GM23338 (cell line): ENCODE results near the gene DIP2C. TPM values are rescaled to one million over a fixed set of nuclear protein-coding genes. Genes with fewer than 3 reads are reported as not detected.

Experiments used
- ATAC-seq: fragments of 200-7000 bp; cut with Tn5 transposase; 3 replicates; pipeline ENCODE4 v1.9.1; 2020
- DNase-seq: peaks from one replicate; pipeline ENCODE4 v3.0.0-alpha.2; 2015; ENCODE audit warnings: low spot score
- H2AFZ ChIP-seq: fragments of 200-600 bp; sonication (generic); 2 replicates; pipeline ENCODE4 v1.8.0; 2016; ENCODE audit warnings: antibody characterized with exemption, mild to moderate bottlenecking, moderate library complexity
- H3F3A ChIP-seq: fragments of 200-600 bp; sonication (generic); replicated peaks from 2 replicates; pipeline ENCODE4 v1.8.0; 2017; ENCODE audit warnings: antibody characterized with exemption, mixed run types, low read depth
- H3K27ac ChIP-seq: fragments of 200-600 bp; sonication (generic); 2 replicates; pipeline ENCODE4 v1.6.1; 2016; ENCODE audit warnings: low read depth
- H3K27me3 ChIP-seq: fragments of 200-600 bp; sonication (generic); 2 replicates; pipeline ENCODE4 v1.8.0; 2016; ENCODE audit warnings: mild to moderate bottlenecking, mixed run types, moderate library complexity; ENCODE audit not compliant: insufficient read depth
- H3K36me3 ChIP-seq: fragments of 200-600 bp; sonication (generic); 2 replicates; pipeline ENCODE4 v1.8.0; 2016; ENCODE audit warnings: mild to moderate bottlenecking; ENCODE audit not compliant: insufficient read depth
- H3K4me1 ChIP-seq: fragments of 200-600 bp; sonication (generic); 2 replicates; pipeline ENCODE4 v1.8.0; 2016; ENCODE audit warnings: mild to moderate bottlenecking, moderate library complexity; ENCODE audit not compliant: insufficient read depth
- H3K4me2 ChIP-seq: fragments of 200-600 bp; sonication (generic); 2 replicates; pipeline ENCODE4 v1.7.1; 2017; ENCODE audit warnings: mixed run types
- H3K4me3 ChIP-seq: fragments of 200-600 bp; sonication (generic); 2 replicates; pipeline ENCODE4 v1.6.1; 2016; ENCODE audit warnings: mixed run types
- H3K79me2 ChIP-seq: fragments of 200-600 bp; sonication (generic); replicated peaks from 2 replicates; pipeline ENCODE4 v1.8.0; 2017; ENCODE audit warnings: mild to moderate bottlenecking; ENCODE audit not compliant: insufficient read depth
- H3K9me2 ChIP-seq: fragments of 200-600 bp; sonication (generic); 2 replicates; pipeline ENCODE4 v1.8.0; 2017; ENCODE audit not compliant: insufficient read depth
- H4K20me1 ChIP-seq: fragments of 200-600 bp; sonication (generic); replicated peaks from 2 replicates; pipeline ENCODE4 v1.8.0; 2017; ENCODE audit warnings: mild to moderate bottlenecking; ENCODE audit not compliant: insufficient read depth
- H3K27ac Mint-ChIP-seq: 2 replicates; pipeline ENCODE4 v1.8.0; 2020; ENCODE audit warnings: inconsistent platforms, mild to moderate bottlenecking, moderate library complexity, mixed read lengths
- H3K27me3 Mint-ChIP-seq: 3 replicates; pipeline ENCODE4 v1.8.0; 2022; ENCODE audit warnings: low read depth, mild to moderate bottlenecking, moderate library complexity, mixed read lengths, inconsistent platforms; ENCODE audit not compliant: insufficient read depth, poor library complexity
- H3K36me3 Mint-ChIP-seq: 3 replicates; pipeline ENCODE4 v1.8.0; 2021; ENCODE audit warnings: low read depth, mild to moderate bottlenecking, inconsistent platforms, moderate library complexity, mixed read lengths
- H3K4me1 Mint-ChIP-seq: 3 replicates; pipeline ENCODE4 v1.8.0; 2020; ENCODE audit warnings: mild to moderate bottlenecking, inconsistent platforms, mixed read lengths
- H3K4me3 Mint-ChIP-seq: 3 replicates; pipeline ENCODE4 v1.8.0; 2021; ENCODE audit warnings: moderate library complexity, mild to moderate bottlenecking, inconsistent platforms, mixed read lengths
- H3K9me3 Mint-ChIP-seq: 3 replicates; pipeline ENCODE4 v1.8.0; 2020; ENCODE audit warnings: moderate library complexity, mild to moderate bottlenecking, inconsistent platforms, mixed read lengths
- EZH2 ChIP-seq: fragments of 200-600 bp; sonication (generic); IDR thresholded peaks from one replicate; pipeline ENCODE4 v1.8.0; 2017; ENCODE audit warnings: antibody characterized with exemption, mild to moderate bottlenecking, low read depth; ENCODE audit not compliant: unreplicated experiment
- EZH2phosphoT487 ChIP-seq: fragments of 200-600 bp; sonication (generic); IDR thresholded peaks from one replicate; pipeline ENCODE4 v1.8.1; 2018; ENCODE audit warnings: antibody characterized with exemption; ENCODE audit not compliant: unreplicated experiment
- JUNB ChIP-seq: IDR thresholded peaks from one replicate; pipeline ENCODE4 v1.6.1; 2016; ENCODE audit warnings: antibody characterized with exemption; ENCODE audit not compliant: unreplicated experiment
- NANOG ChIP-seq: IDR thresholded peaks from 2 replicates; pipeline ENCODE4 v1.6.1; 2016; ENCODE audit warnings: antibody characterized with exemption, borderline replicate concordance
- POLR2AphosphoS5 ChIP-seq: IDR thresholded peaks from 2 replicates; pipeline ENCODE4 v1.6.1; 2016; ENCODE audit warnings: antibody characterized with exemption, low read depth
- polyA plus RNA-seq: library from polyadenylated mRNA; unstranded; fragments of >200 nt; fragmentation: Nextera tagmentation; extraction: Ambion mirVana; gene quantifications from 2 replicates; pipeline ENCODE4 v1.2.1, GENCODE V29; 2016
- total RNA-seq: library from RNA; depleted of rRNA; stranded (reverse); fragments of >200 nt; shearing (Covaris generic); gene quantifications from 2 replicates; pipeline ENCODE4 v1.2.3, GENCODE V29; 2014
- TF ChIP-seq, protein P1 (sequence below): IDR thresholded peaks from 2 replicates; pipeline ENCODE4 v1.6.1; 2016; ENCODE audit warnings: antibody characterized with exemption
- TF ChIP-seq, protein P2 (sequence below): fragments of 250-450 bp; sonication (Bioruptor Pico); IDR thresholded peaks from 2 replicates; pipeline ENCODE4 v1.5.0; 2020; ENCODE audit warnings: mild to moderate bottlenecking, moderate library complexity
- TF ChIP-seq, protein P3 (sequence below): IDR thresholded peaks from one replicate; pipeline ENCODE4 v1.6.1; 2018; ENCODE audit warnings: antibody characterized with exemption; ENCODE audit not compliant: unreplicated experiment

The DIP2C gene
- total and polyA plus RNA-seq, 2 experiments from 2014 or later = 5.1 to 7.7 TPM

DNA sequence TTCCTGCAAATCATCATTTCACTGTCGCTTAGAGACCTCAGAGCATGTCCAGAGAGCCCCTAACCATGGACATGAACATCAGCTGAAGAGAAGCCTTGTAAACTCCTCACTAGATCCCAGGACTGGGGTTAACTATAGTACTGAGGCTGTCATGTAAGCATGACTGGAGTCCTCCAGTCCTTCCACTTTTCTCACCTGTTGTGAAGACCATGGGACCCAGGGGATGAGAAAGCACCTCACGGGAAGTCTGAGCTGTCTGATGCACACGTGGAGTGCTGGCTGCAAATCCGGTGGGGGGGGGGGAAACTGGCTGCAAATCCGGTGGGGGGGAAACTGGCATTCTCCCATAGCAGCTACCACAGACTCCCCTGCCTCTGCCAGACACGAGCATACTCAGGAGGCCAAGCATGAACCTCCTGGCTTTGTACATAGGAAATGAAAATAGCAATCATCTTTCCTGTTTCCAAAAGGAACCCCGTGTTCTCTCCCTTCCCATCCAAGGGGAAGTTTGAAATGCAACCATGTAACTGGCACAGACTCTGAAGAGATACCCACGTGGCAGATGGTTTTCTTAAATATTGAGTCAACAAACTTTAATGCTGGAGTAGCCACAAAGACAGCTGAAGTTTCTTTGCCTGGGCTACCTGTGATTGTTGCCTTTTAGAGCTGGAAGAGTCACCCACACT is 292.8 kb downstream of the DIP2C start (continued):
- TF ChIP-seq, protein P1, sequence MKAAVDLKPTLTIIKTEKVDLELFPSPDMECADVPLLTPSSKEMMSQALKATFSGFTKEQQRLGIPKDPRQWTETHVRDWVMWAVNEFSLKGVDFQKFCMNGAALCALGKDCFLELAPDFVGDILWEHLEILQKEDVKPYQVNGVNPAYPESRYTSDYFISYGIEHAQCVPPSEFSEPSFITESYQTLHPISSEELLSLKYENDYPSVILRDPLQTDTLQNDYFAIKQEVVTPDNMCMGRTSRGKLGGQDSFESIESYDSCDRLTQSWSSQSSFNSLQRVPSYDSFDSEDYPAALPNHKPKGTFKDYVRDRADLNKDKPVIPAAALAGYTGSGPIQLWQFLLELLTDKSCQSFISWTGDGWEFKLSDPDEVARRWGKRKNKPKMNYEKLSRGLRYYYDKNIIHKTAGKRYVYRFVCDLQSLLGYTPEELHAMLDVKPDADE = no peak
- TF ChIP-seq, protein P2, sequence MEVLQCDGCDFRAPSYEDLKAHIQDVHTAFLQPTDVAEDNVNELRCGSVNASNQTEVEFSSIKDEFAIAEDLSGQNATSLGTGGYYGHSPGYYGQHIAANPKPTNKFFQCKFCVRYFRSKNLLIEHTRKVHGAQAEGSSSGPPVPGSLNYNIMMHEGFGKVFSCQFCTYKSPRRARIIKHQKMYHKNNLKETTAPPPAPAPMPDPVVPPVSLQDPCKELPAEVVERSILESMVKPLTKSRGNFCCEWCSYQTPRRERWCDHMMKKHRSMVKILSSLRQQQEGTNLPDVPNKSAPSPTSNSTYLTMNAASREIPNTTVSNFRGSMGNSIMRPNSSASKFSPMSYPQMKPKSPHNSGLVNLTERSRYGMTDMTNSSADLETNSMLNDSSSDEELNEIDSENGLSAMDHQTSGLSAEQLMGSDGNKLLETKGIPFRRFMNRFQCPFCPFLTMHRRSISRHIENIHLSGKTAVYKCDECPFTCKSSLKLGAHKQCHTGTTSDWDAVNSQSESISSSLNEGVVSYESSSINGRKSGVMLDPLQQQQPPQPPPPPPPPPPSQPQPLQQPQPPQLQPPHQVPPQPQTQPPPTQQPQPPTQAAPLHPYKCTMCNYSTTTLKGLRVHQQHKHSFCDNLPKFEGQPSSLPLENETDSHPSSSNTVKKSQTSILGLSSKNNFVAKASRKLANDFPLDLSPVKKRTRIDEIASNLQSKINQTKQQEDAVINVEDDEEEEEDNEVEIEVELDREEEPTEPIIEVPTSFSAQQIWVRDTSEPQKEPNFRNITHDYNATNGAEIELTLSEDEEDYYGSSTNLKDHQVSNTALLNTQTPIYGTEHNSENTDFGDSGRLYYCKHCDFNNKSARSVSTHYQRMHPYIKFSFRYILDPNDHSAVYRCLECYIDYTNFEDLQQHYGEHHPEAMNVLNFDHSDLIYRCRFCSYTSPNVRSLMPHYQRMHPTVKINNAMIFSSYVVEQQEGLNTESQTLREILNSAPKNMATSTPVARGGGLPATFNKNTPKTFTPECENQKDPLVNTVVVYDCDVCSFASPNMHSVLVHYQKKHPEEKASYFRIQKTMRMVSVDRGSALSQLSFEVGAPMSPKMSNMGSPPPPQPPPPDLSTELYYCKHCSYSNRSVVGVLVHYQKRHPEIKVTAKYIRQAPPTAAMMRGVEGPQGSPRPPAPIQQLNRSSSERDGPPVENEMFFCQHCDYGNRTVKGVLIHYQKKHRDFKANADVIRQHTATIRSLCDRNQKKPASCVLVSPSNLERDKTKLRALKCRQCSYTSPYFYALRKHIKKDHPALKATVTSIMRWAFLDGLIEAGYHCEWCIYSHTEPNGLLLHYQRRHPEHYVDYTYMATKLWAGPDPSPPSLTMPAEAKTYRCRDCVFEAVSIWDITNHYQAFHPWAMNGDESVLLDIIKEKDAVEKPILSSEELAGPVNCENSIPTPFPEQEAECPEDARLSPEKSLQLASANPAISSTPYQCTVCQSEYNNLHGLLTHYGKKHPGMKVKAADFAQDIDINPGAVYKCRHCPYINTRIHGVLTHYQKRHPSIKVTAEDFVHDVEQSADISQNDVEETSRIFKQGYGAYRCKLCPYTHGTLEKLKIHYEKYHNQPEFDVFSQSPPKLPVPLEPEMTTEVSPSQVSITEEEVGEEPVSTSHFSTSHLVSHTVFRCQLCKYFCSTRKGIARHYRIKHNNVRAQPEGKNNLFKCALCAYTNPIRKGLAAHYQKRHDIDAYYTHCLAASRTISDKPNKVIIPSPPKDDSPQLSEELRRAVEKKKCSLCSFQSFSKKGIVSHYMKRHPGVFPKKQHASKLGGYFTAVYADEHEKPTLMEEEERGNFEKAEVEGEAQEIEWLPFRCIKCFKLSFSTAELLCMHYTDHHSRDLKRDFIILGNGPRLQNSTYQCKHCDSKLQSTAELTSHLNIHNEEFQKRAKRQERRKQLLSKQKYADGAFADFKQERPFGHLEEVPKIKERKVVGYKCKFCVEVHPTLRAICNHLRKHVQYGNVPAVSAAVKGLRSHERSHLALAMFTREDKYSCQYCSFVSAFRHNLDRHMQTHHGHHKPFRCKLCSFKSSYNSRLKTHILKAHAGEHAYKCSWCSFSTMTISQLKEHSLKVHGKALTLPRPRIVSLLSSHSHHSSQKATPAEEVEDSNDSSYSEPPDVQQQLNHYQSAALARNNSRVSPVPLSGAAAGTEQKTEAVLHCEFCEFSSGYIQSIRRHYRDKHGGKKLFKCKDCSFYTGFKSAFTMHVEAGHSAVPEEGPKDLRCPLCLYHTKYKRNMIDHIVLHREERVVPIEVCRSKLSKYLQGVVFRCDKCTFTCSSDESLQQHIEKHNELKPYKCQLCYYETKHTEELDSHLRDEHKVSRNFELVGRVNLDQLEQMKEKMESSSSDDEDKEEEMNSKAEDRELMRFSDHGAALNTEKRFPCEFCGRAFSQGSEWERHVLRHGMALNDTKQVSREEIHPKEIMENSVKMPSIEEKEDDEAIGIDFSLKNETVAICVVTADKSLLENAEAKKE (CRISPR knock-in tag) = no peak

DNA sequence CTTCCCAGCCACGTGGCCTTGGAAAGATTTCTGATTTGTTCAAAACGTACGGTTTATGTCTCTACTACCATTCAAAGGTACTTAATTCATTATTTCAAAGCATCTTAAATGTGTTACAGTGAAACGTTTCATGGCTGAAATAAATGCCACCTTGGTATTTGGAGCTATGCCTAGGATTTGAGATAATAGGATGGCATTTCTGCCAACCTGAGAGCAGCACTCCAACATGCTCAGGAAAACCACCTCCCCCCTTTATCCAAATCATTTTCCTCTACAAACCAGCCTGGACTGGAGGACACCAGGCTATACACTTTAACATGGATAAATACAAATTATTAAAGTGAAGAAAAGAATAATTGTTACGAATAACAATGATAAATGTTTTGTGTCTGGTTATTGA is 293.4 kb downstream of the DIP2C start:
- no peaks in the 10 kb centered on the region; the same call in 2 of the 3 replicates for H3K36me3 Mint-ChIP-seq
- H3K4me1 Mint-ChIP-seq = peaks cover 23% of the 10 kb centered on the region
- H3F3A ChIP-seq = no peaks in the 10 kb centered on the region
- H3K4me3 Mint-ChIP-seq = no peak overlapping the region
- no peak overlapping the region for H3K27ac Mint-ChIP-seq
- no peaks in the 10 kb centered on the region for H3K4me1 ChIP-seq
- H3K4me2 ChIP-seq = no peak overlapping the region
- no peaks in the 10 kb centered on the region for H3K9me2 ChIP-seq
- H3K9me3 Mint-ChIP-seq = no peaks in the 10 kb centered on the region; the same call in 2 of the 3 replicates
- no peak overlapping the region for H3K4me3 ChIP-seq
- no peaks in the 10 kb centered on the region for H3K79me2 ChIP-seq
- no peaks in the 10 kb centered on the region for H4K20me1 ChIP-seq
- H3K27me3 Mint-ChIP-seq = peaks cover 17% of the 10 kb centered on the region
- no peak overlapping the region for H2AFZ ChIP-seq
- DNase-seq = no peak
- no peaks in the 10 kb centered on the region for H3K27me3 ChIP-seq
- H3K36me3 ChIP-seq = no peaks in the 10 kb centered on the region
- no peak overlapping the region for H3K27ac ChIP-seq
- no peak for ATAC-seq
- TF ChIP-seq, protein P3, sequence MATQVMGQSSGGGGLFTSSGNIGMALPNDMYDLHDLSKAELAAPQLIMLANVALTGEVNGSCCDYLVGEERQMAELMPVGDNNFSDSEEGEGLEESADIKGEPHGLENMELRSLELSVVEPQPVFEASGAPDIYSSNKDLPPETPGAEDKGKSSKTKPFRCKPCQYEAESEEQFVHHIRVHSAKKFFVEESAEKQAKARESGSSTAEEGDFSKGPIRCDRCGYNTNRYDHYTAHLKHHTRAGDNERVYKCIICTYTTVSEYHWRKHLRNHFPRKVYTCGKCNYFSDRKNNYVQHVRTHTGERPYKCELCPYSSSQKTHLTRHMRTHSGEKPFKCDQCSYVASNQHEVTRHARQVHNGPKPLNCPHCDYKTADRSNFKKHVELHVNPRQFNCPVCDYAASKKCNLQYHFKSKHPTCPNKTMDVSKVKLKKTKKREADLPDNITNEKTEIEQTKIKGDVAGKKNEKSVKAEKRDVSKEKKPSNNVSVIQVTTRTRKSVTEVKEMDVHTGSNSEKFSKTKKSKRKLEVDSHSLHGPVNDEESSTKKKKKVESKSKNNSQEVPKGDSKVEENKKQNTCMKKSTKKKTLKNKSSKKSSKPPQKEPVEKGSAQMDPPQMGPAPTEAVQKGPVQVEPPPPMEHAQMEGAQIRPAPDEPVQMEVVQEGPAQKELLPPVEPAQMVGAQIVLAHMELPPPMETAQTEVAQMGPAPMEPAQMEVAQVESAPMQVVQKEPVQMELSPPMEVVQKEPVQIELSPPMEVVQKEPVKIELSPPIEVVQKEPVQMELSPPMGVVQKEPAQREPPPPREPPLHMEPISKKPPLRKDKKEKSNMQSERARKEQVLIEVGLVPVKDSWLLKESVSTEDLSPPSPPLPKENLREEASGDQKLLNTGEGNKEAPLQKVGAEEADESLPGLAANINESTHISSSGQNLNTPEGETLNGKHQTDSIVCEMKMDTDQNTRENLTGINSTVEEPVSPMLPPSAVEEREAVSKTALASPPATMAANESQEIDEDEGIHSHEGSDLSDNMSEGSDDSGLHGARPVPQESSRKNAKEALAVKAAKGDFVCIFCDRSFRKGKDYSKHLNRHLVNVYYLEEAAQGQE = no peak
- TF ChIP-seq POLR2AphosphoS5 = no peak
- no peak for TF ChIP-seq EZH2phosphoT487
- TF ChIP-seq NANOG = no peak
- no peak for TF ChIP-seq EZH2
- no peak for TF ChIP-seq JUNB
